KMS-11 (cell line): Measurements from ENCODE around the gene NID2.

Experiments used
- H2AFZ ChIP-seq: fragments of 200-600 bp; sonication (generic); 2 replicates; pipeline ENCODE4 v1.6.1; 2016; ENCODE audit warnings: antibody characterized with exemption, mixed run types, low read depth
- H3K27ac ChIP-seq: fragments of 200-600 bp; sonication (generic); 2 replicates; pipeline ENCODE4 v1.6.1; 2016; ENCODE audit warnings: mild to moderate bottlenecking, mixed run types
- H3K27me3 ChIP-seq: fragments of 200-600 bp; sonication (generic); 2 replicates; pipeline ENCODE4 v1.6.1; 2017; ENCODE audit warnings: mild to moderate bottlenecking, low read depth, mixed run types, moderate library complexity; ENCODE audit not compliant: insufficient read depth
- H3K36me3 ChIP-seq: fragments of 200-600 bp; sonication (generic); 2 replicates; pipeline ENCODE4 v1.6.1; 2017; ENCODE audit warnings: mild to moderate bottlenecking, mixed run types; ENCODE audit not compliant: insufficient read depth
- H3K4me1 ChIP-seq: fragments of 200-600 bp; sonication (generic); 2 replicates; pipeline ENCODE4 v1.6.1; 2016; ENCODE audit warnings: mild to moderate bottlenecking, low read depth, mixed run types; ENCODE audit not compliant: poor library complexity, severe bottlenecking
- H3K4me2 ChIP-seq: fragments of 200-600 bp; sonication (generic); 2 replicates; pipeline ENCODE4 v1.7.0; 2016; ENCODE audit warnings: mild to moderate bottlenecking, mixed run types
- H3K4me3 ChIP-seq: fragments of 200-600 bp; sonication (generic); IDR thresholded peaks from 2 replicates; pipeline ENCODE4 v1.6.1; 2017; ENCODE audit warnings: low read depth, low read length, mixed read lengths; ENCODE audit not compliant: insufficient read depth
- H3K79me2 ChIP-seq: fragments of 200-600 bp; sonication (generic); 2 replicates; pipeline ENCODE4 v1.6.1; 2016; ENCODE audit warnings: low read depth, mixed run types; ENCODE audit not compliant: insufficient read depth
- H3K9ac ChIP-seq: fragments of 200-600 bp; sonication (generic); 2 replicates; pipeline ENCODE4 v1.6.1; 2016; ENCODE audit warnings: mild to moderate bottlenecking, mixed run types
- H4K20me1 ChIP-seq: fragments of 200-600 bp; sonication (generic); 2 replicates; pipeline ENCODE4 v1.6.1; 2016; ENCODE audit warnings: mild to moderate bottlenecking, mixed run types; ENCODE audit not compliant: insufficient read depth
- TF ChIP-seq, protein P1 (sequence below): fragments of 200-600 bp; sonication (generic); conservative IDR thresholded peaks from 2 replicates; pipeline ENCODE4 v1.6.1; 2017; ENCODE audit warnings: low read depth, mild to moderate bottlenecking, antibody characterized with exemption, low read length, moderate library complexity, mixed read lengths

Gene NID2

DNA sequence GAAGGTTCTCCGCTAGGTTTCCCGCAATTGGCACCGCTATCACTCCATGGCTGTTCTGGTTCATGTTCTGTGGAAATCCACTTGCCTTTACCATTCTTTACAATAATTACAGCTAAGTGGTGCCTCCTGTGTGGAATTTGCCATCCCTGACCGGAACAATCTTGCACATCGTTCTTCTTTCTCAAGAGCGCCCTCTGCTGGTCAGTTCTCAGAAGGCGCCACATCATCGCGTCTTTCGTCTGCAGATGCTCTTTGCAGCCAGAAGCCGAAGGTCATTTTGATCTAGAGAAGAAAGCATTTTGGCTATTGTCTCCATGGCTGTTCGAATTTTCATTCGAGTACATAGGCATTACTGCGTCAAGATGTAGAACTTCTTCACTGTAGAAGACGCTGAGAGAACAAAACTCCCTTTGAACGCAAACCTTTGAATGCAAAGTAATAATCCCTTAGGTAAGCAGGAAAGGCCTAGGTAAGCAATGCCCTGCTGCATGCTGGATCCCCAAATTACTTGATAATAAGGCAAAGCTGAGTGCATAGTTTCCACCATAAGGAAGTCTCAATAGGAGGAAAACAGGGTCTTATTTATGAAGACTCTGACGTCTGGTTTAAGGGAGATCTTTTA, 89.7 kb downstream of the NID2 start:
- no peak overlapping the region for H3K27ac ChIP-seq
- H3K4me2 ChIP-seq: no peak overlapping the region
- no peaks in the 10 kb centered on the region for H4K20me1 ChIP-seq
- H3K9ac ChIP-seq: no peak overlapping the region
- H3K36me3 ChIP-seq: no peaks in the 10 kb centered on the region
- peak overlapping the region; percentile 18; the same call in 1 of the 2 replicates for H2AFZ ChIP-seq
- TF ChIP-seq, protein P1, sequence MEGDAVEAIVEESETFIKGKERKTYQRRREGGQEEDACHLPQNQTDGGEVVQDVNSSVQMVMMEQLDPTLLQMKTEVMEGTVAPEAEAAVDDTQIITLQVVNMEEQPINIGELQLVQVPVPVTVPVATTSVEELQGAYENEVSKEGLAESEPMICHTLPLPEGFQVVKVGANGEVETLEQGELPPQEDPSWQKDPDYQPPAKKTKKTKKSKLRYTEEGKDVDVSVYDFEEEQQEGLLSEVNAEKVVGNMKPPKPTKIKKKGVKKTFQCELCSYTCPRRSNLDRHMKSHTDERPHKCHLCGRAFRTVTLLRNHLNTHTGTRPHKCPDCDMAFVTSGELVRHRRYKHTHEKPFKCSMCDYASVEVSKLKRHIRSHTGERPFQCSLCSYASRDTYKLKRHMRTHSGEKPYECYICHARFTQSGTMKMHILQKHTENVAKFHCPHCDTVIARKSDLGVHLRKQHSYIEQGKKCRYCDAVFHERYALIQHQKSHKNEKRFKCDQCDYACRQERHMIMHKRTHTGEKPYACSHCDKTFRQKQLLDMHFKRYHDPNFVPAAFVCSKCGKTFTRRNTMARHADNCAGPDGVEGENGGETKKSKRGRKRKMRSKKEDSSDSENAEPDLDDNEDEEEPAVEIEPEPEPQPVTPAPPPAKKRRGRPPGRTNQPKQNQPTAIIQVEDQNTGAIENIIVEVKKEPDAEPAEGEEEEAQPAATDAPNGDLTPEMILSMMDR: peak; percentile 83
- H3K27me3 ChIP-seq: no peaks in the 10 kb centered on the region
- no peaks in the 10 kb centered on the region for H3K4me1 ChIP-seq
- no peaks in the 10 kb centered on the region for H3K79me2 ChIP-seq
- no peak overlapping the region for H3K4me3 ChIP-seq

DNA sequence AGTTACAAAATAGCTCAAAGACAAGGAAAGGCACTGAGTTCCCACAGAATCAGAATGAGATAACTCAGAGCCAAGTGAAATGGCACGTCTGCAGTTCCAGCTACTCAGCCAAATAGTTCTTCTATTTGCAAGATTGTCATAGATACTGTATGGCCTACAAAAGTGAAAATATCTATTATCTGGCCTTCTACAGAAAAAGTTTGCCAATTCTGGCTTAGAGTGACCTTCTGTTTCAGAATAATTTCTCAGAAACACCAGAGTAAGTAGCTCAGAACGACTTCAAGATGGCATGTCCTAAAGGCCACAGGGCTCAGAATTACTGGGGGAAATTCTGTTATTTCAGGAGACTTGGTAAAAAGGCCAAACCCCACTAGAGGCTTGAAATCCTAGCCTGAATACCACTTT, 90.2 kb downstream of the NID2 start:
- H3K27me3 ChIP-seq: no peaks in the 10 kb centered on the region
- no peak overlapping the region for H3K4me2 ChIP-seq
- no peak overlapping the region for H3K4me3 ChIP-seq
- no peak overlapping the region for H3K9ac ChIP-seq
- H3K27ac ChIP-seq: no peak overlapping the region
- H3K4me1 ChIP-seq: no peaks in the 10 kb centered on the region
- peak overlapping the region; percentile 18; the same call in 1 of the 2 replicates for H2AFZ ChIP-seq
- H3K36me3 ChIP-seq: no peaks in the 10 kb centered on the region
- TF ChIP-seq, protein P1: no peak
- no peaks in the 10 kb centered on the region for H4K20me1 ChIP-seq
- H3K79me2 ChIP-seq: no peaks in the 10 kb centered on the region

DNA sequence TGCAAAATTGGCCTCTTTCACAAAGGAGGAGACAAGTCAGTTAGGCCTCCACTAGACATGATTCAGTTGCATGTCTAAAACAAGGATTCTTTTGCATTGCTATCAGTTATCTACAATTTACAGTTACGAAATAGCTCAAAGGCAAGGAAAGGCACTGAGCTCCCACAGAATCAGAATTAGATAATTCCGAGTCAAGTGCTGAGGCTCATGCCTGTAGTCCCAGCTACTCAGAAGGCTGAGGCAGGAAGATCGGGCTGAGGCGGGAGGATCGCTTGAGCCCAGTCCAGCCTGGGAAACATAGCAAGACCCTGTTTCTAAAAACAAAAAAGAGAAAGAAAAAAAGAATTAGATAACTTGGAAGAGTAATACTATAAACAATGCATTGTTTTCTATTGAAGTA, 91.8 kb downstream of the NID2 start:
- Histone ChIP-seq H3K4me3 (no peak overlapping the region), H3K27ac (no peak overlapping the region), H3K4me1 (no peaks in the 10 kb centered on the region), H2AFZ (no peak overlapping the region), H3K79me2 (no peaks in the 10 kb centered on the region), H3K36me3 (no peaks in the 10 kb centered on the region), H3K4me2 (no peak overlapping the region), H3K9ac (no peak overlapping the region), H4K20me1 (no peaks in the 10 kb centered on the region), H3K27me3 (no peaks in the 10 kb centered on the region)
- TF ChIP-seq, protein P1: no peak

DNA sequence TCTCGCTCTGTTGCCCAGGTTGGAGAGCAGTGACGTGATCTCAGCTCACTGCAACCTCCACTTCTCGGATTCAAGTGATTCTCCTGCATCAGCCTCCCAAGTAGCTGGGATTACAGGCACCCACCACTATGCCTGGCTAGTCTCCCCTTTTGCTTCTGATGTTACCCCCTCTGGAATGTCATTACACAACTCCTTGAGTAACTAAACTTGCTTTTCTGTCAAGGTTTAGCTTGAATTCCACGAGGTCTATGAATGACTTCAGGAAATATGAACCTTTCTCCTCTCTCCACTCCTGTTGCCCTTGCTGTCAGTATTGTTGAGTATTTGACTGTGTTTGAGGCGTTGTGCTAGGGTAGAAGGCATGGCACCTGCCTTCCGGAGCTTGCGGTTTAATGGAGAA, 96.3 kb downstream of the NID2 start:
- H3K36me3 ChIP-seq: no peaks in the 10 kb centered on the region
- TF ChIP-seq, protein P1: no peak
- H3K4me2 ChIP-seq: no peak overlapping the region
- H4K20me1 ChIP-seq: no peaks in the 10 kb centered on the region
- H3K9ac ChIP-seq: no peak overlapping the region
- no peaks in the 10 kb centered on the region for H3K27me3 ChIP-seq
- no peak overlapping the region for H3K4me3 ChIP-seq
- H3K4me1 ChIP-seq: no peaks in the 10 kb centered on the region
- no peak overlapping the region for H3K27ac ChIP-seq
- H3K79me2 ChIP-seq: no peaks in the 10 kb centered on the region
- no peak overlapping the region for H2AFZ ChIP-seq
